ENCODE results near the gene PIGK.
"Not testable (repeated sequence)": the region's sequence is repeated elsewhere in the genome, so short reads cannot be mapped to it uniquely, and the experiment has no call there.

The PIGK gene

GRCh38 chr1:77188770-77189169 lies 30.5 kb downstream of the PIGK start:
- no peak for FAIRE-seq

GRCh38 chr1:77186907-77187306 lies 32.3 kb downstream of the PIGK start:
- not testable (repeated sequence) for FAIRE-seq

- FAIRE-seq = no peak
These were observed 37.1 kb downstream of the PIGK start for GRCh38 chr1:77182083-77182482.

- FAIRE-seq = no peak
These were observed 39.6 kb downstream of the PIGK start for GRCh38 chr1:77179632-77180031.

GRCh38 chr1:77175230-77175844 lies 43.9 kb downstream of the PIGK start:
- no peak for FAIRE-seq

GRCh38 chr1:77170687-77171086 lies 48.5 kb downstream of the PIGK start:
- no peak for FAIRE-seq

GRCh38 chr1:77168358-77168757 lies 50.9 kb downstream of the PIGK start:
- no peak for FAIRE-seq

- no peak for FAIRE-seq
These were observed 54.7 kb downstream of the PIGK start for GRCh38 chr1:77164434-77164944.

GRCh38 chr1:77159706-77160105 lies 59.5 kb downstream of the PIGK start:
- FAIRE-seq = not testable (repeated sequence)

GRCh38 chr1:77156214-77156613 lies 63.0 kb downstream of the PIGK start:
- no peak for FAIRE-seq

- no peak for FAIRE-seq
These were observed 73.0 kb downstream of the PIGK start for GRCh38 chr1:77146270-77146669.

GRCh38 chr1:77143529-77144121 lies 75.6 kb downstream of the PIGK start:
- FAIRE-seq = no peak

- FAIRE-seq = no peak
These were observed 79.8 kb downstream of the PIGK start for GRCh38 chr1:77139389-77139788.

GRCh38 chr1:77134359-77134758 lies 84.9 kb downstream of the PIGK start:
- no peak for FAIRE-seq

- FAIRE-seq = no peak
These were observed 85.4 kb downstream of the PIGK start for GRCh38 chr1:77133731-77134358.

GRCh38 chr1:77126307-77126706 lies 92.9 kb downstream of the PIGK start:
- peak; percentile 58 for FAIRE-seq

- no peak for FAIRE-seq
These were observed 97.7 kb downstream of the PIGK start for GRCh38 chr1:77121503-77121902.

- FAIRE-seq = no peak
These were observed 98.3 kb downstream of the PIGK start for GRCh38 chr1:77120950-77121349.

GRCh38 chr1:77118712-77119111 lies 100.5 kb downstream of the PIGK start:
- no peak for FAIRE-seq

GRCh38 chr1:77104672-77105071 lies 114.6 kb downstream of the PIGK start:
- FAIRE-seq = no peak

- no peak for FAIRE-seq
These were observed 115.7 kb downstream of the PIGK start for GRCh38 chr1:77103486-77103885.

GRCh38 chr1:77100875-77101274 lies 118.4 kb downstream of the PIGK start:
- no peak for FAIRE-seq

- FAIRE-seq = no peak
These were observed 122.6 kb downstream of the PIGK start for GRCh38 chr1:77096496-77097255.

- FAIRE-seq = no peak
These were observed 124.0 kb downstream of the PIGK start for GRCh38 chr1:77095236-77095635.

Data from TTC549 (cell line).